Thoracic aorta (tissue), 2 donors: ENCODE results near the gene OSCAR. TPM values are rescaled to one million over a fixed set of nuclear protein-coding genes. Genes with fewer than 3 reads are reported as not detected.

Experiments
- ATAC-seq: fragments of 150-250 bp; one replicate; pipeline ENCODE4 v1.8.0; 2017; ENCODE audit warnings: low read depth; ENCODE audit not compliant: insufficient number of reproducible peaks, low FRiP score
- DNase-seq: peaks from one replicate; pipeline ENCODE4 v3.0.0-alpha.2; 2020; ENCODE audit warnings: low spot score
- H3K27ac ChIP-seq, 2 donors: fragments of 200-600 bp; sonication (generic); 1 replicate in 1 of 2; 2 replicates in 1 of 2; pipeline ENCODE4 v1.5.1; 2016; ENCODE audit warnings: mild to moderate bottlenecking in 2 of 2, moderate library complexity in 2 of 2
- H3K27me3 ChIP-seq: fragments of 200-600 bp; sonication (generic); replicated peaks from 2 replicates; pipeline ENCODE4 v1.6.0; 2016; ENCODE audit warnings: mild to moderate bottlenecking; ENCODE audit not compliant: insufficient read depth
- H3K36me3 ChIP-seq: fragments of 200-600 bp; sonication (generic); one replicate; pipeline ENCODE4 v1.5.1; 2016
- H3K4me1 ChIP-seq, 2 donors: fragments of 200-600 bp; sonication (generic); 1 replicate in 1 of 2; 2 replicates in 1 of 2; pipeline versions ENCODE4 v1.5.1 to v1.6.0; 2016; ENCODE audit warnings: low read depth in 2 of 2, mild to moderate bottlenecking in 1 of 2; ENCODE audit not compliant: control insufficient read depth in 1 of 2
- H3K4me3 ChIP-seq: fragments of 200-600 bp; sonication (generic); 2 replicates; pipeline ENCODE4 v1.5.1; 2016; ENCODE audit warnings: mild to moderate bottlenecking
- H3K9me3 ChIP-seq: fragments of 200-600 bp; sonication (generic); 2 replicates; pipeline ENCODE4 v1.5.1; 2016
- CTCF ChIP-seq: fragments of 200-600 bp; sonication (generic); IDR thresholded peaks from one replicate; pipeline ENCODE4 v1.5.1; 2019; ENCODE audit warnings: antibody characterized with exemption
- total RNA-seq, 2 donors: library from RNA; depleted of rRNA; stranded (reverse); fragments of >200 nt; gene quantifications; one replicate each; pipeline versions ENCODE4 v1.1.0 to v1.2.3, GENCODE V29; 2016

OSCAR gene
- total RNA-seq, 2 donors from 2014 or later, result 4.6 to 8.0 TPM

GRCh38 chr19:54136864-54137698 is 36.5 kb upstream of the OSCAR start:
- no peaks in the 10 kb centered on the region for H3K36me3 ChIP-seq
- peaks cover 24 to 38% of the 10 kb centered on the region in 2 donors for H3K4me1 ChIP-seq
- TF ChIP-seq CTCF, result no peak
- DNase-seq (peak; percentile 99), ATAC-seq (peak; percentile 99)
- H3K27me3 ChIP-seq, result no peaks in the 10 kb centered on the region
- no peaks in the 10 kb centered on the region for H3K9me3 ChIP-seq
- peak overlapping the region; percentile 92 to 96 for H3K27ac ChIP-seq
- H3K4me3 ChIP-seq, result peak overlapping the region; percentile 99

DNA sequence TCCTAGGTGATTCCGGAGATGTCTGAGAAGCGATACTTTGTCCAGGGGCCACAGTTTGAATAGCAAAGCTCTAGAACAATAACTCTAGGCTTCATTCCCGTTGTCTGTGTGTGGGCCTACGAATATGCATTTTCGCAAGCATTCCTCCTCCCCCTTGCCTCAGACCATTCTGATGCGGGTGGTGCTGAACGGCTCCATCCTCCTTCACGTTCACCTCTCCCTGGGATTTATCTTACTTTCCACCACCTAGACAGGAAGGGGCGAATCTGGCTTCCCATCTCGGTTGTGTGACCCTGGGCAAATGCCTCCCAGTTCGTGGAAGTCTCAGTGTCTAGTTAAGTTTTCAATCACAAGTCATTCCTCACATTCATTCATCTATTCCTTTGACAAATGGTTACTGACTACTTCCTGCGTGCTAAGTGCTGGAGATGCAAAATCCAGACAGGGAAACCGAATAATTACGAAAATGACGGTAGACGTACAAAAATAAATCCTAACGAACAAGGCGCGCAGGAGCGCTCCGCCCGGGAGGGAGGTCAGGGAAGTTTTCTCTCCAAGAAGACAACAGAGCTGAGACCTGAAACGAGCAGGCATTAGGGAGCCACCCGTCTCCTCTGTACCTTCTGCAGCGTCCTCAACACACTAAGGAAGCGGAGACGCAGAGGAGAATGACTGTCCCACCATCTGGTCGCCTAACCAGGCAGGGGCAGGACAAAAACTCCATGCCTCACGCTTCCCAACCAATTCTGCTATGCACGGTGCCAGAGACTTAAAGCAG is 35.7 kb upstream of the OSCAR start:
- no peak for DNase-seq
- H3K27ac ChIP-seq, result peak overlapping the region; percentile 48 to 51

DNA sequence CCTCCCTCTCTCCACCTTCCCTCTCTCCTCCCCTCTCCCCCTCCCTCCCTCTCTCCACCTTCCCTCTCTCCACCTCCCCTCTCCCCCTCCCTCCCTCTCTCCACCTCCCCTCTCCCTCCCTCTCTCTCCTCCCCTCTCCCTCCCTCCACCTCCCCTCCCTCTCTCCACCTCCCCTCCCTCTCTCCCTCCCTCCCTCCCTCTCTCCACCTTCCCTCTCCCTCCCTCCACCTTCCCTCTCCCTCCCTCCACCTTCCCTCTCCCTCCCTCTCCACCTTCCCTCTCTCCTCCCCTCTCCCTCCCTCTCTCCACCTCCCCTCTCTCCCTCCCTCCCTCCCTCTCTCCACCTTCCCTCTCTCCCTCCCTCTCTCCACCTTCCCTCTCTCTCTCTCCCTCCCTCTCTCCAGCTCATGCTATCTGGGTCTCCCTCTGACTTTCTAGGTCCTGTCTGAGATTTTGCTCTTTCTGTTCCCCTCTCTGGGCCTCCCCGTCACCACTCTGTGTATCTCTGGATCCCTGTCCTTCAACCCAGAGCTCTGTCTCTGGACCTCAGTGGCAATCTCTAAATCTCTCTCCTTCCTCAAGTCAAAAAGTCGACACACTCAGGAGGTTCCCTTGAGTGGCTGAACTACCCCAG is 33.5 kb upstream of the OSCAR start:
- no peak for ATAC-seq
- no peak for TF ChIP-seq CTCF
- Histone ChIP-seq H3K9me3 (no peaks in the 10 kb centered on the region), H3K27me3 (no peaks in the 10 kb centered on the region), H3K4me3 (no peak overlapping the region), H3K4me1 (peaks cover 11 to 18% of the 10 kb centered on the region in 2 donors), H3K27ac (no peak overlapping the region), H3K36me3 (peaks cover 14% of the 10 kb centered on the region)
- DNase-seq, result no peak

More for the DNA sequence above, 35.7 kb upstream of the OSCAR start:
- ATAC-seq, result no peak
- TF ChIP-seq CTCF, result no peak
- Histone ChIP-seq H3K4me3 (peak overlapping the region; percentile 70), H3K36me3 (peaks cover 3% of the 10 kb centered on the region), H3K9me3 (no peaks in the 10 kb centered on the region), H3K27me3 (no peaks in the 10 kb centered on the region), H3K4me1 (peaks cover 24 to 38% of the 10 kb centered on the region in 2 donors)

- no peak overlapping the region for H3K4me3 ChIP-seq
- no peaks in the 10 kb centered on the region for H3K9me3 ChIP-seq
- no peak overlapping the region for H3K27ac ChIP-seq
- DNase-seq (no peak), ATAC-seq (no peak)
- H3K4me1 ChIP-seq, result peaks cover 5 to 12% of the 10 kb centered on the region in 2 donors
- no peak for TF ChIP-seq CTCF
- H3K27me3 ChIP-seq, result no peaks in the 10 kb centered on the region
- peaks cover 20% of the 10 kb centered on the region for H3K36me3 ChIP-seq
Observed at GRCh38 chr19:54133312-54133956, 32.8 kb upstream of the OSCAR start.
